ENCODE data around the gene LY86. TPM values are rescaled to one million over a fixed set of nuclear protein-coding genes. Genes with fewer than 3 reads are reported as not detected.

The LY86 gene
- total and polyA plus RNA-seq, 2 donors (not counting 3 experiments of a cell fraction or from before 2014, with no cell fraction given) = not detected

- no peak for FAIRE-seq
- dilution Hi-C loops (cut with MboI; ENCODE audit: extremely low pct_ligation_motif_present, low sequenced_read_pairs) = no loop called here
- POLR2A ChIA-PET = no interaction called here
Observed at GRCh38 chr6:6539036-6539435, 49.5 kb upstream of the LY86 start.

More at GRCh38 chr6:6539036-6539435, 49.5 kb upstream of the LY86 start:
- no TSS peak for BruUV-seq (replicated peaks)
- no peak overlapping the region for H2AFZ ChIP-seq (ENCODE audit: low read depth, low read length)
- intact Hi-C loops (cut with micrococcal nuclease) = no loop called here
- no peak overlapping the region for H3K9ac ChIP-seq (replicated peaks; ENCODE audit: extremely low read depth, insufficient read depth, low read length)
- TF ChIP-seq EZH2 (IDR thresholded peaks at IDR 0.05; ENCODE audit: borderline replicate concordance, low read depth, low read length, severe bottlenecking) (no peak), MYC (IDR thresholded peaks at IDR 0.05; ENCODE audit: low read depth, low read length) (no peak), GATA2 (IDR thresholded peaks at IDR 0.05; ENCODE audit: insufficient read depth, insufficient read length, low read depth, low read length) (no peak), JUN (IDR thresholded peaks at IDR 0.05; ENCODE audit: borderline replicate concordance, insufficient read depth, insufficient read length, low read depth) (no peak), FOS (IDR thresholded peaks at IDR 0.05; ENCODE audit: borderline replicate concordance, insufficient read depth, low read length) (no peak), CTCF (IDR thresholded peaks at IDR 0.05; ENCODE audit: extremely low read depth in 1 of 2, insufficient read depth in 1 of 2, low read depth in 1 of 2, low read length in 2 of 2) (no peak), POLR2AphosphoS5 (IDR thresholded peaks at IDR 0.05; ENCODE audit: insufficient read depth, low read depth, low read length) (no peak), POLR2A (IDR thresholded peaks at IDR 0.05; ENCODE audit: low read depth, low read length) (no peak)
- TF ChIP-seq, protein P1, sequence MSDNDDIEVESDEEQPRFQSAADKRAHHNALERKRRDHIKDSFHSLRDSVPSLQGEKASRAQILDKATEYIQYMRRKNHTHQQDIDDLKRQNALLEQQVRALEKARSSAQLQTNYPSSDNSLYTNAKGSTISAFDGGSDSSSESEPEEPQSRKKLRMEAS (IDR thresholded peaks at IDR 0.05; ENCODE audit: insufficient read depth, insufficient read length) = no peak
- H3K4me3 ChIP-seq (replicated peaks in 1 of 3; ENCODE audit: insufficient read depth in 1 of 3, low read depth in 1 of 3, low read length in 3 of 3) = no peak overlapping the region
- H3K27me3 ChIP-seq (ENCODE audit: control insufficient read depth in 2 of 2, insufficient read depth in 2 of 2, low read length in 2 of 2) = no peaks in the 10 kb centered on the region
- no peaks in the 10 kb centered on the region for H3K4me1 ChIP-seq (ENCODE audit: control insufficient read depth, extremely low read depth, insufficient read depth, low read length)
- DNase-seq (ENCODE audit: low read depth, low spot score) = no peak
- no peaks in the 10 kb centered on the region for H3K79me2 ChIP-seq (ENCODE audit: control insufficient read depth, insufficient read depth, low read length)
- no peaks in the 10 kb centered on the region for H4K20me1 ChIP-seq (replicated peaks; ENCODE audit: control insufficient read depth, extremely low read depth, insufficient read depth, low read length)
- H3K9me3 ChIP-seq (replicated peaks; ENCODE audit: control insufficient read depth, insufficient read depth, low read length) = no peaks in the 10 kb centered on the region
- H3K4me2 ChIP-seq (ENCODE audit: insufficient read depth, low read length) = no peak overlapping the region
- H3K36me3 ChIP-seq (ENCODE audit: control insufficient read depth in 2 of 2, extremely low read depth in 1 of 2, insufficient read depth in 2 of 2, low read length in 2 of 2) = no peaks in the 10 kb centered on the region
- CTCF ChIA-PET = interaction anchor here (1.6 kb wide), 1 partner anchor 1068 kb away, joined by 5 read pairs; no protein-coding TSS in a partner anchor
- no peak overlapping the region for H3K27ac ChIP-seq (ENCODE audit: insufficient read depth, low read depth, low read length)
- H3K9me1 ChIP-seq (replicated peaks; ENCODE audit: control insufficient read depth, extremely low read depth, insufficient read depth, low read length) = no peaks in the 10 kb centered on the region
